Measurements from ENCODE around the gene IFRD2. TPM values are rescaled to one million over a fixed set of nuclear protein-coding genes. Genes with fewer than 3 reads are reported as not detected.

IFRD2 gene
- total RNA-seq, 1 donor from 2014 or later = 77.0 TPM

DNA sequence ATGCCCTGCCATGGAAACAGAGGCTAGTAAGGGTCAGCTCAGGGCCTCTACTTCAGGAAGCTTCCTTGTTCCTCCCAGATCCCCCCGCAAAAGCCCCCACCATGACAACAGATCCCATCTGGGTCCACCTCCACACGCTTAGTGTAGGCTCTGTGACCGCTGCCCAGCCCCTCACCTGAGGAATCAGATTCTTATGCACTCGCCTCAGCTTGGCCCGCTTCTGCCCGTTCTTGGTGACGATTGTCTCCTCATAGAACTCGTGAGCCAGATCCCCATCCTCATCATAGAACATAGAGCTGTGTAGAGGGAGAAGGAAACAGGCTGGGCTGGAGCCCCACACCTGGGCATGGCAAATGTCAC, 33.9 kb upstream of the IFRD2 start:
- Histone ChIP-seq H3K36me3 (peaks cover 35% of the 10 kb centered on the region), H3K4me1 (peaks cover 43% of the 10 kb centered on the region), H3K4me3 (no peak overlapping the region), H3K27me3 (no peaks in the 10 kb centered on the region), H3K9me3 (no peaks in the 10 kb centered on the region), H3K27ac (no peak overlapping the region)
- no peak for DNase-seq
- intact Hi-C loops (cut with DNase I) = no loop called here
- TF ChIP-seq, protein P1, sequence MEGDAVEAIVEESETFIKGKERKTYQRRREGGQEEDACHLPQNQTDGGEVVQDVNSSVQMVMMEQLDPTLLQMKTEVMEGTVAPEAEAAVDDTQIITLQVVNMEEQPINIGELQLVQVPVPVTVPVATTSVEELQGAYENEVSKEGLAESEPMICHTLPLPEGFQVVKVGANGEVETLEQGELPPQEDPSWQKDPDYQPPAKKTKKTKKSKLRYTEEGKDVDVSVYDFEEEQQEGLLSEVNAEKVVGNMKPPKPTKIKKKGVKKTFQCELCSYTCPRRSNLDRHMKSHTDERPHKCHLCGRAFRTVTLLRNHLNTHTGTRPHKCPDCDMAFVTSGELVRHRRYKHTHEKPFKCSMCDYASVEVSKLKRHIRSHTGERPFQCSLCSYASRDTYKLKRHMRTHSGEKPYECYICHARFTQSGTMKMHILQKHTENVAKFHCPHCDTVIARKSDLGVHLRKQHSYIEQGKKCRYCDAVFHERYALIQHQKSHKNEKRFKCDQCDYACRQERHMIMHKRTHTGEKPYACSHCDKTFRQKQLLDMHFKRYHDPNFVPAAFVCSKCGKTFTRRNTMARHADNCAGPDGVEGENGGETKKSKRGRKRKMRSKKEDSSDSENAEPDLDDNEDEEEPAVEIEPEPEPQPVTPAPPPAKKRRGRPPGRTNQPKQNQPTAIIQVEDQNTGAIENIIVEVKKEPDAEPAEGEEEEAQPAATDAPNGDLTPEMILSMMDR (IDR thresholded peaks at IDR 0.05) = no peak
- no peak for ATAC-seq

DNA sequence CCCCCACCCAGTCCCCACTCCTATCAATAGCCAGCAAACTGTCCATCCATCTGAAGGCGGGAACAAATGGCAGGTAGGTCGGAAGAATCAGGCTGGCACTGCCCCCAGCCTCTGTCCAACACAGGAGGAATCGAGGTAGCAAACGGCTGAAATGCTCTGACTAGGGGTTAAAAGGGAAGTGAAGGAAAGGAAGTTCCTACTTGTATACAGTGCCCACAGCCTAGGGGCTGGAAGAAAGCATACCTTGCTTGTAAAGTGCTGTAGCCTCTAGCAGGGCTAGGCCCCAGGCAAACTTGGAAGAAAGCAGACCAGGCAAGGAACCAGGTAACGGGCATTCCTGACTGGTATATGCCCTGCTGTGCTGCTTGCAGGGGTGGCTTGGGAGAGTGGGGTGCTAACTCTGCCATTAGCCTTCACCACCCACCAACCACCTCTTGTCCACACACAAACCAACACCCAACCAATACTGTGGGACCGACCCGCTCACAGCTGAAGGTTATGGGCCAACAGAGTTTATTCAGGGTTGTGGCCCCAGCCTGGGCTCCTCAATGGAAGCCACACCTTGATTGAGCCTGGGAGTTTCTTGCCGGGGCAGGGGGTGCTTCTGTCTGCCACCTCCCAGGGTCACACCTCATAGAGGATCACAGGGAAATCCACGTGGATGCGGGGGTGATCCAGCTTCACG, 33.4 kb upstream of the IFRD2 start:
- no peak for ATAC-seq
- Histone ChIP-seq H3K4me3 (no peak overlapping the region), H3K27ac (no peak overlapping the region), H3K36me3 (peaks cover 30% of the 10 kb centered on the region), H3K4me1 (peaks cover 43% of the 10 kb centered on the region), H3K27me3 (no peaks in the 10 kb centered on the region), H3K9me3 (no peaks in the 10 kb centered on the region)
- TF ChIP-seq, protein P1 (IDR thresholded peaks at IDR 0.05) = no peak
- no peak for DNase-seq
- intact Hi-C loops (cut with DNase I) = no loop called here

DNA sequence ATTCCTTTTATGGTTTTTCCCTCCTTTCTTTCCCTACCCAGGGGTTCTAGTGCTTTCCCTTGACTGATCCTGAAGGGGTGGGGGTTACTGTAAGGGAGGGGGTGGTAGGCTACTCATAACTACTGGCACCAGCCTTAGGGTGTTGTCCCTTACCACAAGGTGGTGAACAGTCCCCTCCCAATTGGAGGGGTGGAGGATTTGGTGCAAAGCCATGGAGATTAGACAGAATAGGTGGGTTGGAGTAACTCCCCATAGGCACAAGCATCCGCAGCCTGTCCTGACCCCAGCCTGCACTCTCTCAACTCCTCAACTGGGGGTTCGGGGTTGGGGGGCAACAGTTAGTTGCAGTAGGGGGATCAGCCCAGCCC, 32.9 kb upstream of the IFRD2 start:
- peak overlapping the region; percentile 98 for H3K27ac ChIP-seq
- intact Hi-C loops (cut with DNase I) = no loop called here
- ATAC-seq (no peak), DNase-seq (no peak)
- H3K27me3 ChIP-seq = no peaks in the 10 kb centered on the region
- H3K4me1 ChIP-seq = peaks cover 48% of the 10 kb centered on the region
- TF ChIP-seq, protein P1 (IDR thresholded peaks at IDR 0.05) = no peak
- no peak overlapping the region for H3K4me3 ChIP-seq
- H3K36me3 ChIP-seq = peaks cover 24% of the 10 kb centered on the region
- H3K9me3 ChIP-seq = no peaks in the 10 kb centered on the region

DNA sequence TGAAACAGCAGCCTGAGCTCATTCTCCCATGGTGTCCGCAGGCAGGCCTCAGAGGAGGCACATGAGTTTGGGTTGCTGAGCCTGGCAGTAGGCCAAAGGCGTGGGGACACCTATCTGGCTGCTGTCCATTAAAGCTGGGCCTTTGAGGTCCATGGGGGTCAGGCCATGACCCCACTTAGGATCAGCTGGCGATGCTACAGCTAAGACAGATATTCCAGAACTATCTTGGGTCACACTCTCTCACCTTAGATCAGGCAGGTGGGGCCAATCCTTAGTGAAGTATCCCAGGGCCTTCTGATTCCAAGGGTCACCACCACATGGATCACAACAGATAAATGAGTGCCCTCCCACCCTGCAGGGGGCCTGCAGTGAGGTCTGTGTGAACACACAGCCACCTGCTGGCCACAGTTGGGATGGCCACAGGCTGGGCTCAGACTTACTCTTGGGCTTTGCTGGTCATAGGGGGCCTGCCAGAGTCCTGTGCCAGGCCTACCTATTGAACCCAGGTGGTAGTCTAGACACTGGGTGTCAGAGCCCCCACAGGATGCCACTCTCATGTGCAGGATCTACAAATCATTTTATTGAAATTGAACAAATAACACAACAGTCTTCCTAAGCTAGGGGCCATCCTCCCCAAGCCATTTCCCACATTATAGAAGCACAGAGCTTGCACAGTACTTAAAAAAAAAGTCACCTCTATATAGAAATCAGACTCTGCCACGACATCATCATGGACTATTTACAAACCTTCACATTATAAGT, 32.3 kb upstream of the IFRD2 start:
- TF ChIP-seq, protein P1 (IDR thresholded peaks at IDR 0.05) = peak; percentile 90
- H3K36me3 ChIP-seq = peaks cover 20% of the 10 kb centered on the region
- no peaks in the 10 kb centered on the region for H3K27me3 ChIP-seq
- H3K27ac ChIP-seq = peak overlapping the region; percentile 98
- H3K4me1 ChIP-seq = peaks cover 54% of the 10 kb centered on the region
- DNase-seq (peak; percentile 86), ATAC-seq (peak; percentile 17)
- intact Hi-C loops (cut with DNase I) = no loop called here
- peak overlapping the region; percentile 2 for H3K4me3 ChIP-seq
- H3K9me3 ChIP-seq = no peaks in the 10 kb centered on the region

DNA sequence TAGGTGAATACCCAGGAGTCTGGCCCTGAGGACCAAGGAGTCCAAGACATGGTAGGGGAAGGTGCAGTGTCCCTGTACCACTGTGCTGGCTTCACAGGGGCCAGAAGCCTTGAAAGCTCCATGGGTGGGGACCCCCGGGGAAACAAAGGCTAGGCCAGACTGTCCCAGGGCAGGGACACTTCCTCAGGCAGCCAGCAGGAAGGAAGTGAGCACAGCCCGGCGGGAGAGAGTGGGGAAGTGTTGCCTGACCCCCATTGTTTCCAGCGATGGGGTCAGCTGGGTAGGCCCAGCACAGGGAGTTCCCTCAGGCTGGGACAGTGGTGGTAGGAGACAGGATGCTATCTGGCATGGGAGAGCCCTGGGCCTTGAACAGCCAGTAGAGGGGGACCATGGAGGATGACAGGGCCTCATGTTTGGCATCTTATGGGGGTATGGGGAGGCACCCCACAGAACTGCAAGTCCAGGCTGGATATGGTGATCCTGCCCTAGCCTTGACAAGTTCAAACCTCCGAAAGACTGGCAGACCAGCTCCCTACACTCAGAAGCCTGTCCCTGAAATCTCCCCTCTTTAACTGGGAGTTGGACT, 31.5 kb upstream of the IFRD2 start:
- TF ChIP-seq, protein P1 (IDR thresholded peaks at IDR 0.05) = no peak
- Histone ChIP-seq H3K36me3 (peaks cover 20% of the 10 kb centered on the region), H3K4me3 (peak overlapping the region; percentile 11), H3K4me1 (peaks cover 60% of the 10 kb centered on the region), H3K27me3 (no peaks in the 10 kb centered on the region), H3K9me3 (no peaks in the 10 kb centered on the region), H3K27ac (peak overlapping the region; percentile 98)
- DNase-seq (peak; percentile 69), ATAC-seq (peak; percentile 1)
- intact Hi-C loops (cut with DNase I) = no loop called here

Measured in upper lobe of right lung (tissue), 1 donor.